HFF-Myc (cell line): ENCODE data around the gene PHF21B.

ENCODE experiments used
- DNase-seq: peaks from one replicate; pipeline ENCODE4 v3.0.0-alpha.2; 2011; ENCODE audit warnings: low read depth; ENCODE audit errors: extremely low read depth
- H3K4me3 ChIP-seq: replicated peaks from 2 replicates; pipeline ENCODE4 v1.5.1; 2011; ENCODE audit warnings: low read depth, mild to moderate bottlenecking, control low read depth, low read length
- TF ChIP-seq, protein P1 (sequence below): IDR thresholded peaks from 2 replicates; pipeline ENCODE4 v1.5.1; 2012; ENCODE audit warnings: mild to moderate bottlenecking, low read depth, low read length, control low read depth; ENCODE audit errors: missing control alignments

The PHF21B gene

DNA sequence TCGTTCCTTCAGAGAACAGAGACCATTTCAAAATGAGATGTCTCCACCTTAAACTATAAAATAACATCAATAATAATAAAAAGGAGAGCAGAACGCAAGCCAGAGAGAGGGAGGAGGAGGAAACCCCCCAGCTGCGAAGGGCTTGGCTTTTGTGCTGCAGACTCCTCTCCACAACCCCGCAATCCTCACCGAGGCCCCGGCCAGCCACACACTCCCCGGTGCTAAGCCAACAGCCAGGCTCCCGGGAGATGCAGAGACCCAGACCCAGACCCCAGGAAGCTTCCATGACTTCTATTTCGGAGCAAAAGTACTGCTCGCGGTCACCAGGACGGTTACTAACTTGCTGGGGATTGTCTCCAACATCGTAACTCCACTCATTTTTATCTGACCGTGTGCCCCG, 10.6 kb downstream of the PHF21B start:
- no peak for DNase-seq
- TF ChIP-seq, protein P1, sequence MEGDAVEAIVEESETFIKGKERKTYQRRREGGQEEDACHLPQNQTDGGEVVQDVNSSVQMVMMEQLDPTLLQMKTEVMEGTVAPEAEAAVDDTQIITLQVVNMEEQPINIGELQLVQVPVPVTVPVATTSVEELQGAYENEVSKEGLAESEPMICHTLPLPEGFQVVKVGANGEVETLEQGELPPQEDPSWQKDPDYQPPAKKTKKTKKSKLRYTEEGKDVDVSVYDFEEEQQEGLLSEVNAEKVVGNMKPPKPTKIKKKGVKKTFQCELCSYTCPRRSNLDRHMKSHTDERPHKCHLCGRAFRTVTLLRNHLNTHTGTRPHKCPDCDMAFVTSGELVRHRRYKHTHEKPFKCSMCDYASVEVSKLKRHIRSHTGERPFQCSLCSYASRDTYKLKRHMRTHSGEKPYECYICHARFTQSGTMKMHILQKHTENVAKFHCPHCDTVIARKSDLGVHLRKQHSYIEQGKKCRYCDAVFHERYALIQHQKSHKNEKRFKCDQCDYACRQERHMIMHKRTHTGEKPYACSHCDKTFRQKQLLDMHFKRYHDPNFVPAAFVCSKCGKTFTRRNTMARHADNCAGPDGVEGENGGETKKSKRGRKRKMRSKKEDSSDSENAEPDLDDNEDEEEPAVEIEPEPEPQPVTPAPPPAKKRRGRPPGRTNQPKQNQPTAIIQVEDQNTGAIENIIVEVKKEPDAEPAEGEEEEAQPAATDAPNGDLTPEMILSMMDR, result no peak
- no peak overlapping the region for H3K4me3 ChIP-seq

DNA sequence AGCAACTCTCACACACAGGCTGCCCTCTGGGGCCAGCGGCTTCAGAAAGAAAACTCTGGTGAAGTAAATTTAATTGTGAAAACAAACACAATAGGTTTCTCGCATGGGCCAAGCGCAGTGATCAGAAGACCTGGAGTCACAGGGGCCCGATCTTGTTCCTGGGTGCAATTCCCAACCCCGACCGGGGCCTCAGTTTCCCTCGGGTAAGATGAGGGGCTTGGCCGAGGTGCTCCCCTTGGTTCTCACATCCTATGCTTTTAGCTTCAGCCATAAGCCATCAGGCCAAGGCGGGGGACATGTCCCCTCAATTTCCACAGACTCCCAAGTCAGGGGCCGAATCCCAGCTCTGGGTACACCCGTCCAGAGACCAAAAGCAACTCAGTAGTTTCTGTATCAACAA, 11.5 kb downstream of the PHF21B start:
- TF ChIP-seq, protein P1, result no peak
- no peak for DNase-seq
- no peak overlapping the region for H3K4me3 ChIP-seq

DNA sequence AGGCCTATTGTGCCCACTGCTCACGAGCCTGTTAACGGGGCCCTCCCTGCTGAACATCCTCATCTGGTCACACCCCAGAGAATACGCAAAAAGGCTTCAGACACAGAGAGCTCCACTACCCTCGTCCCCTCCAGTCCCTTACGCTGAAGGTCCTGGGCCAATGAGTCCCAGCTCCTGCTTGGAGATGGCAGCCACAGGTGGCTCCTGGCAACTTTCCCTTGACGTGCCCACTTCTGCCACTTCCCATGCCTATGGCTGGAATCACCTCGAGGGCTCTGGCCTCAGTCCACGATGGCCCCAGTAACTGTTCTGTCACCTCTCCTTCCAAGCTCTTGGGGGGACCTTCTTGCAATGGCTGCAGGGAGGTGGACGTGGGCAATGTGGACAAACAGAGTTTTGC, 12.7 kb downstream of the PHF21B start:
- TF ChIP-seq, protein P1, result no peak
- no peak for DNase-seq
- H3K4me3 ChIP-seq, result no peak overlapping the region

DNA sequence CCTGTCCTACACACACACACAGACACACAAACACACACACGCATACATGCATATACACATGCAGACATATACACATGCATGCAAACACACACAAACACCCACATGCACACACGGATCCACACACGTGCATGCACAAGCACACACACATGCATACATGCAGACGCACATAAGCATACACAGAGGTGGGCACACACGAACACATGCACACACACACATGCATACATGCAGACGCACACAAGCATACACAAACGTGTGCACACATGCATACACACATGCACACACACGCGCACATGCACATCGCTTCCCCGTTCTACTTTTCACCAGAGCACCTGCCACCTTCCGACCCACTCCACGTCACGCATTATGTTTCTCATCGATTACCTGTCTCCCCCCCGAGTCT, 13.2 kb downstream of the PHF21B start:
- DNase-seq, result no peak
- H3K4me3 ChIP-seq, result no peak overlapping the region
- TF ChIP-seq, protein P1, result no peak

DNA sequence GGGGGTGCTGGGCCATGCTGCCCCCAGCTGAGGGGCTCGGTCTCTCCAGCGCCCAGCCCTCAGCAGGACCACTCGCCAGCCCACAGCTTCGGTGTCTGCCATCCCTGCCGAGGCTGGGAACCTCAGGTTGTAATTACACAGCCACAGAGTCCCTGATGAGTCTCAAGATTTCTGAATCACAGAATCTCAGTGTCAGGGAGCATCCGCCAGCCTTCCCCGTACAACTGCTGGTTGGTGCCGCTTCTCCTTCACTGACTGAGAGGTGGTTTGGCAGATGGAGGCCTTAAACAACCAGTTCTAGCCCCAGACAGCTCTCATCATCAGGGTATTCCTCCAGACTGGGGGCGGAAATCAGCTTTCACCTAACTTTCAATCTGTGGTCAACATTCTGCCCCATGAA, 13.7 kb downstream of the PHF21B start:
- TF ChIP-seq, protein P1, result no peak
- no peak for DNase-seq
- H3K4me3 ChIP-seq, result no peak overlapping the region

DNA sequence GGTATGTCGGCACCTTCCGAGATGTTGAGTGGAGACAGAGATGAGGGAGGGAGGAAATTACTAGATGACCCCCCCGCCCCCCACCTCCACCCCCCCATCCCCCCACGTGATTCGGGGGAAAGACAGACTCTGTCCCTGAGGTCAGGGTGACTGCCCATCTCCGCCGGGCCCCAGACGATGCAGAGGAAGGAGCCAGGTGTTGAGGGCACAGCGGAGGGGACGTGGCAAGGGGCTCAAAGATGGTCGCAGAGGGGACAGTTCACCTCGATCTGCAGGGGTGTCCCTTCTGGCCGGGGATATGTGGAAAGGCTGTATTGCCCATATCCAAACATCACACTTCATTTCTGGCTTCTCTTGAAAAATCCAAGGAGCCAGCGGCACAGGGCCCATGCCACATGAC, 14.1 kb downstream of the PHF21B start:
- DNase-seq, result no peak
- TF ChIP-seq, protein P1, result no peak
- H3K4me3 ChIP-seq, result no peak overlapping the region

DNA sequence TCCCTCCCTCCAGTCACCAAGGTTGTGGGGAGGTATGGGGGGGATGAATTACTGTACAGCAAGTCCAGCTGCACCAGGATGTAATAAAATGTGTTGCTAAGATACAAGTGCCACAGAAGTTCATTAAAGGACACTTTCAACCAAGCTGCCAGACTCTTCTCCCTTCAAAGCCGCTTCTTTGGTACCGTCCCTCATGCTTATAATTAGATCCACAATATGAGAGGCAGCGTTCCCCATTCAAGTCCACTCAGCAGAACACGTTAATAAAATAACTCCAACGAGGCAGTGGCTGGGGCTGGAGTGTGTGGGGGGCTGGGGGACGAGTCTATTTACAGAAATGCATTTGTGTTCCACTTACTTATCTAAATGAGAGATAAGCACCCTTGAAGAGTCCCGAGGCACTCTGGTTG, 14.7 kb downstream of the PHF21B start:
- H3K4me3 ChIP-seq, result no peak overlapping the region
- TF ChIP-seq, protein P1, result no peak
- DNase-seq, result no peak
